ENCODE results near the gene CD69.

DNA sequence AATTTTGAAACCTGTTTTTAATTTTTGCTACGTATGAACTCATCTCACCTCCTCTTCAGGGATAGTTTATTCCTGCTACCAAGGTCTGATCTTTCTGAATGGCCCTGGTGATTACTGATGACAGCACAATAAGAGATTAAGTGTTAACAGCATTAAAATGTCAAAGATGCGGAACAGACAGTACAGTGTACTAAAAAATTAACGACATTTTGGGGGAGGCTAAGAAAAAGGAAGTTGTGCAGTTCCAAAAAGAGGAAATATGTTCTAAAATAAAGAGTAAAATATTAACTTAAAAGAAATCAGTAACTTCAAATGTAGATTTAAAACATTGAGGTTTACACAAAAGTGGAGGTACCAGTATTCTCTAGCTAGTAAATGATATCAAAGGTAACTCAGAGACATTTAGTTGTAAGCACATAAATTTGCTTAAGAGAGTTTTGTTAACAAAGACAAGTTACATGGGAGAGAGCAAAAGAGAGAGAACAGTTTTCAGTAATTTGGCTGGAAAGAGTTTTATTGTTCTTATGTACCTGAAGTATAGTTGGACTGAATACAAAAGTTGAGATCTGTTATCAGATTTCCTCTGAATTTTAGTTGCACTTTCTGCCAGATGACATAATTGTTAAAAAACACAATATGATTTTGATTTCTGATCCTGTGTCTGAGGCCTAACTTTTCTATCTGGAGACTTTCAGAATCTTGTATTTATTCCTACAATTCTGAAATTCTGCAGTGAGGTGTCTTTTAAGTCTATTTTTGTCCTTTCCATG is 23.6 kb downstream of the CD69 start:
- TF ChIP-seq EZH2phosphoT487 (conservative IDR thresholded peaks at IDR 0.05; ENCODE audit: low read length) = no peak
- TF ChIP-seq, protein P1, sequence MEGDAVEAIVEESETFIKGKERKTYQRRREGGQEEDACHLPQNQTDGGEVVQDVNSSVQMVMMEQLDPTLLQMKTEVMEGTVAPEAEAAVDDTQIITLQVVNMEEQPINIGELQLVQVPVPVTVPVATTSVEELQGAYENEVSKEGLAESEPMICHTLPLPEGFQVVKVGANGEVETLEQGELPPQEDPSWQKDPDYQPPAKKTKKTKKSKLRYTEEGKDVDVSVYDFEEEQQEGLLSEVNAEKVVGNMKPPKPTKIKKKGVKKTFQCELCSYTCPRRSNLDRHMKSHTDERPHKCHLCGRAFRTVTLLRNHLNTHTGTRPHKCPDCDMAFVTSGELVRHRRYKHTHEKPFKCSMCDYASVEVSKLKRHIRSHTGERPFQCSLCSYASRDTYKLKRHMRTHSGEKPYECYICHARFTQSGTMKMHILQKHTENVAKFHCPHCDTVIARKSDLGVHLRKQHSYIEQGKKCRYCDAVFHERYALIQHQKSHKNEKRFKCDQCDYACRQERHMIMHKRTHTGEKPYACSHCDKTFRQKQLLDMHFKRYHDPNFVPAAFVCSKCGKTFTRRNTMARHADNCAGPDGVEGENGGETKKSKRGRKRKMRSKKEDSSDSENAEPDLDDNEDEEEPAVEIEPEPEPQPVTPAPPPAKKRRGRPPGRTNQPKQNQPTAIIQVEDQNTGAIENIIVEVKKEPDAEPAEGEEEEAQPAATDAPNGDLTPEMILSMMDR (IDR thresholded peaks at IDR 0.05; ENCODE audit: insufficient read depth, low read length, poor library complexity, severe bottlenecking) = no peak

Measured in SU-DHL-6 (cell line).